HL-60 (cell line): ENCODE measurements around the gene COL6A2.

Source experiments
- CTCF ChIP-seq: IDR thresholded peaks from one replicate; pipeline ENCODE4 v1.5.1; 2011; ENCODE audit warnings: low read length, control low read depth, inconsistent platforms; ENCODE audit not compliant: insufficient read depth
- GABPA ChIP-seq: IDR thresholded peaks from 2 replicates; pipeline ENCODE4 v1.6.1; 2012; ENCODE audit warnings: low read depth
- POLR2AphosphoS5 ChIP-seq: IDR thresholded peaks from 2 replicates; pipeline ENCODE4 v1.6.1; 2012; ENCODE audit warnings: low read depth
- SPI1 ChIP-seq: IDR thresholded peaks from 2 replicates; pipeline ENCODE4 v1.6.1; 2012; ENCODE audit warnings: low read depth, mild to moderate bottlenecking, borderline replicate concordance
- TF ChIP-seq, protein P1 (sequence below): IDR thresholded peaks from 2 replicates; pipeline ENCODE4 v1.6.1; 2012; ENCODE audit warnings: low read depth; ENCODE audit not compliant: insufficient replicate concordance

GRCh38 chr21:46082963-46083790 lies 14.7 kb upstream of the COL6A2 start:
- TF ChIP-seq CTCF: no peak
- TF ChIP-seq POLR2AphosphoS5: no peak
- TF ChIP-seq, protein P1, sequence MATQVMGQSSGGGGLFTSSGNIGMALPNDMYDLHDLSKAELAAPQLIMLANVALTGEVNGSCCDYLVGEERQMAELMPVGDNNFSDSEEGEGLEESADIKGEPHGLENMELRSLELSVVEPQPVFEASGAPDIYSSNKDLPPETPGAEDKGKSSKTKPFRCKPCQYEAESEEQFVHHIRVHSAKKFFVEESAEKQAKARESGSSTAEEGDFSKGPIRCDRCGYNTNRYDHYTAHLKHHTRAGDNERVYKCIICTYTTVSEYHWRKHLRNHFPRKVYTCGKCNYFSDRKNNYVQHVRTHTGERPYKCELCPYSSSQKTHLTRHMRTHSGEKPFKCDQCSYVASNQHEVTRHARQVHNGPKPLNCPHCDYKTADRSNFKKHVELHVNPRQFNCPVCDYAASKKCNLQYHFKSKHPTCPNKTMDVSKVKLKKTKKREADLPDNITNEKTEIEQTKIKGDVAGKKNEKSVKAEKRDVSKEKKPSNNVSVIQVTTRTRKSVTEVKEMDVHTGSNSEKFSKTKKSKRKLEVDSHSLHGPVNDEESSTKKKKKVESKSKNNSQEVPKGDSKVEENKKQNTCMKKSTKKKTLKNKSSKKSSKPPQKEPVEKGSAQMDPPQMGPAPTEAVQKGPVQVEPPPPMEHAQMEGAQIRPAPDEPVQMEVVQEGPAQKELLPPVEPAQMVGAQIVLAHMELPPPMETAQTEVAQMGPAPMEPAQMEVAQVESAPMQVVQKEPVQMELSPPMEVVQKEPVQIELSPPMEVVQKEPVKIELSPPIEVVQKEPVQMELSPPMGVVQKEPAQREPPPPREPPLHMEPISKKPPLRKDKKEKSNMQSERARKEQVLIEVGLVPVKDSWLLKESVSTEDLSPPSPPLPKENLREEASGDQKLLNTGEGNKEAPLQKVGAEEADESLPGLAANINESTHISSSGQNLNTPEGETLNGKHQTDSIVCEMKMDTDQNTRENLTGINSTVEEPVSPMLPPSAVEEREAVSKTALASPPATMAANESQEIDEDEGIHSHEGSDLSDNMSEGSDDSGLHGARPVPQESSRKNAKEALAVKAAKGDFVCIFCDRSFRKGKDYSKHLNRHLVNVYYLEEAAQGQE: no peak
- no peak for TF ChIP-seq SPI1
- TF ChIP-seq GABPA: no peak
